GM18511 (cell line): ENCODE measurements around the gene TMOD4.
A peak's percentile ranks its signal among the peaks of the same experiment; 100 is the strongest.

Source experiments
- ATAC-seq: cut with Tn5 transposase; IDR thresholded peaks from one replicate; pipeline ENCODE4 v1.9.1; 2021; ENCODE audit warnings: mild to moderate bottlenecking, moderate library complexity; ENCODE audit not compliant: unreplicated experiment

TMOD4 gene

DNA sequence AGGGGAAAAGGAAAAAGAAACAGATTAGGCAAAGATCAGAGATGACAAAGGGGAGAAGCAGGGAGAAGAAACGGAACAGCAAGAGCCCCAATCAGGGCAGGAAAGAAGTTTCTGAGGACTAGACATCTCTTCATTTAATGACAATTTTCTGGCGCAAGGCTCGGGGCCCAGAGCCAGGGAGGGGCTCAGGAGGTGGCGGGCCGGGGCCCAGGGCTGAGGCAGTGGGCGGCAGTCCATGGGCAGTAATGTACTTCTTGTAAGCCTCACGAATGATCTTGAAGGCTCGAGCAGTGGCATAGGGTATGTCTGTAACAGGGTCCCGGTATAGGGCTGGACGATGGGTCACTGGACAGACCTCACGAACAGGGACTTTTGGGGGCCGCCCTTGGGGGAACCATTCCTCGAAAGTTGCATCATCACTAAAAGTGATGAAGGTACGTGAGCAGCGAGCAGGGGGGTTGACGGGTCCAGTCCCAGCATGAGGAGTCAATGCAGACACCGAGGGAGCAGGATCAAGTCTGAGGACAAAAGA lies 799 bp upstream of the TMOD4 start:
- no peak for ATAC-seq

DNA sequence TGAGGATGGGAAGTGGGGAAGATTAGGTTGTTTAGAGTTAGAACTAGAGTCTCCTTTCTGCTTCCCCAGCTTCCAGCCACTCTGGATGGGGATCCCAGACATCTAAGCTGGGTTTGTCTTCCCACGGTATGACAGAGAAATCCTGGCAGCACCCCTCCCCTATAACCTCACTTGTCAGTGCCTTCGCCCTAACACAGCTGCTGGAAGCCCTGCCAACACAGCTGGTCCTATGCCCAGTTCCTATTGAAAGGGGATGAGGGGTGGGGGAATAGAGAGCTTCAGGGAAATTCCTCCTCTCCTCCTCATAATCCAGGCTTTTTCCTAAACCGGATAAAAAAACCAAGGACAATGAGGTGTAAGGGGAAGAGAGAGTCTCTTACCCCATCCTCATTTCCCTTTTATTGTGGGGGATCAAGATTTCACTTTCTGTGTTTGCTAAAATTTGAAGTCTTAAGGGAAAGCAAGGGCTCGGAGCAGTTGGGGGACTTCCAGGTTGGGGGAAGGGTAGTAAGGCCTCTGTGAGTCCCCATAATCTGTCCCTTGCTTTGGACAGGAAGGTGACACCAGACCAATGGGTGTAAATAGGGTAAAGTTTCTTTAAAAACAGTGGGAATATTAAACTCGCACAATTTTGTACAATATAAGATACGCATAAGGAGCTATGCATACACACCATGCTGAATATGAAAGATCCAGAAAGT lies 590 bp downstream of the TMOD4 start:
- ATAC-seq, result no peak

DNA sequence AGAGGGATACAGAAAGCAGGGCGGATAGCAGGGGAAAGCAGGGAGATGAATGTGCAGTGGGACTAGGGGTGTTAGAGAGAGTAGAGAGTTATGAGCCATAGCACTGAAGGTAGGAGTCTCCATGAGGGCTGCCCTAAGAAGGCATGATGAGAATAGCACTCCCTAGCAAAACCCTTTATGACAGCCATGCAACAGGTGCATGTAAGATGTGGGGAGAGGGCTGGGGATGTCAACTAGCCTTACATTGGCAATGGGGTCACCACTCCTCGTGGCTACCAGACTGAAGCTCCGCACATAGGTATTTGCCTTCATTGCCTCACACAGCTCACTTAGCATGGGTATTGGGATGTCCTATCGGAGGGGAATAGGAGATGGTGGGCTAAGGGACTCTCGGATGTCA lies 4.6 kb downstream of the TMOD4 start:
- ATAC-seq, result no peak

DNA sequence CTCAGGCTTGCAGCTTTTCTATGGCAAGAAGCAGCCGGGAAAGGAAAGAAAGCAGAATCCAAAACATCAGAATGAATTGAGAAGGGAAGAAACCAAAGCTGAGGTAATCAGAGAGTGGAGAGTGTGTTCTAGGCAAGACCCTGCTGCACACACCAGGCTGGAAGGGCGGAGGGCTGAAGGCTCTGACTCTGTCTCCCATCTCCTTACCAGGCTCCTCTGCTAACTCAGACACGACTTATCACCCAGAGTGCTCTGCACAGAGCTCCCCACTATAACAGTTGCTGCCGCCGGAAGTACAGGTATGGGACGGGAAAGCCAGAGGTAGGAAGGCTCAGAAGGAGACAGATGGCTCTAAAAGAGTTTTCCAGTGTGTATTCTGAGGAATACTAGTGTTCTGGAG lies 8.7 kb downstream of the TMOD4 start:
- no peak for ATAC-seq

DNA sequence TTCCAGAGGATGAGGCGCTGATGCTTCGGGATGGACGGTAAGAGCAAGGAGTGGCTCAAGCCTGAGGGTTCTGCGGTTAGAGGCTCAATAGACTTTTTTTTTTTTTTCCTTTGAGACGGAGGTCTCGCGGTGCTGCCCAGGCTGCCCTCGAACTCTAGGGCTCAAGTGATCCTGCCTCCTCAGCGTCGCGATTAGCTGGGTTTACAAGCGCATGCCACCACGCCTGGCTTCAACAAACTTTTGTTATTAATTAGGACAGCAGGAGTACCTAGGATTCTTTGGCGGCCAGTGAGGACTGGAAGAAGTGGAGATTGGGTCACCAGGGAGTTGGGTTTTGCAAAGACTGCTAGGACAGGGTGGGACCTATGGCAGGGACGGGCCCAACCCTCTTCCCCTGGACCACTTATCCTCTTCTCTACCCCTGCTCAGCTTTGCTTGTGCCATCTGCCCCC lies 9.2 kb downstream of the TMOD4 start:
- ATAC-seq, result no peak

DNA sequence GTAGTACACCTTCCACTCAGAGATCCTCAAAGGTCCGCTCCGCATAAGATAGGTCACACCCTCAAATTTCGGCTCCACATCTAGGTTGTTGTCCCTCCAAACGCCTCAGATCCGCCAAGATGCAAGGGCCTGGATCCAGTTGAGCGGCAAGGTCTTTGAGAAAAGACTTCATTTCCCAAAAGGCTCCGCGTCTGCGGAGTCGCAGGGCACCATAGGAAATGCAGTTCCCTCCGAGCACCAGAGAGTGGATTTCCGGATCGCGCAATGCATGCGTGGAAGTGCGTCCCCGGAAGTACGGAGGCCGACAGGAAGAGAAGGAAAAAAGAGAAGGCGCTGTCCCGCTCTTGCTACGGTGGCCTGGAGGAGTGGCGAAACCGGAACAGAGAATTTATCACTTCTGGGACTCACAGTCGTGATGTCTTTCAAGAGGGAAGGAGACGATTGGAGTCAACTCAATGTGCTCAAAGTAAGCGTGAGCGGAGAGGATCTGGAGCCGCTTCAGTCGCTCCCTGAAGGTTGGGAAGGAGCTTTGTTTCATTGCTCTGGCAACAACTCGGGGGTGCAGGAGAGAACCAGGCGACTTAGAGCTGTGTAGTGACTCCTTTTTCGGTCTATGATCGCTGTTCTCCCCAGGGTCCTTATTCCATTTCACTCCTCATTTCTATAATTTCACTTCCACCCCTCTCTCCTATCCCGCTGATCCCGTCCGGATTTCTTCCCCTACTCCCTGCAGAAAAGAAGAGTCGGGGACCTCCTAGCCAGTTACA lies 9.9 kb downstream of the TMOD4 start, which contains the start of the genes LYSMD1 and SCNM1:
Gene LYSMD1, minus strand, starts transcription at position 165 of the 767 bp plus-strand sequence. CDS start 644 bp downstream, outside the sequence.
Gene SCNM1, plus strand, starts transcription at position 407 of the 767 bp plus-strand sequence. Its CDS starts 9 bp downstream, at position 416.
- peak; percentile 95 for ATAC-seq

DNA sequence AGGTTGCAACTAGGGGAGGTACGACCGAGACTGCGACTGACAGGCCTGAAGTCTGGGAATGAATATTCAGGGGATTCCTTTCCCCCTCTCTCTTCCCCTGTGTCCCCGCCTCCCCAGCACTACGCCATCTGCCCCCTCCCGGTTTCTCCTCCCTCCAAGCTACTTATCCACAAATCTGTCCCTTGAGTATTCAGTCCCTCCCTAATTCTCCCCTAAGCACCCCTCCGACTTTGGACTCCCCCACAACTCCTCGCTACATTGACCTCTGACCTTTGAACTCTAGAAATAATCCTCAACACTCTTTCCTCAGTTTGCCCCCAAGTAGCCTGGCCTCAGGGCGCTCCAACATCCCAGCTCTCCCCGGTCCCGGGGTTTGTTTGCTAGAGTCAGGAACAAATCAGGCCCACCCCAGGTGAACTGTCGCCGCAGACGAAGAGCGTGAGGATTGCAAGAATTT lies 10.5 kb downstream of the TMOD4 start:
- no peak for ATAC-seq

DNA sequence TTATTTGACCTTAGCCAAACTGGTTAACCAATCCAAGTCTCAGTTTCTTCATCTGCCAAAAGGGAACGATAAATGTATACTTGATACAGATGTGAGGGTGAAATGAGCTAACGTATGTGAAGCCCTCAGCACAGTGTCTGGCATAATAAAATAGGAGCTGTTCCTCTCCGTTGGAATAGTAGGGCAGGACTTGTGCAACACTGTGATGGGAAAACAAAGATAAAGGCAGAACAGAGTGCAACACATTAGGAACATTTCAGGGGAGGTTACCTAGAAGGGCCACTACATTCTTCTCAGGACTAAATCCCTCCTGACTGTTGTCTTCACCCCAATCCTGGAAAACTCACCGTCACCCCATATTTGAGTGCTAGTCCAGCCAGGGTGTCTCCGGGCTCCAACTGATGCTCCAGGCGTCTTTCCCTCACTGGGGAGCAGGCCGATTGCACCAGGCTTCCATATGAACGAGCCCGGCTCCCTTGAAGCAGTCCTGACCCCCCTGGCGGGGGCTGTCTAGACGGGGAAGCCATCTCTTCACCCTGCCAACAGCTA lies 11.0 kb downstream of the TMOD4 start:
- no peak for ATAC-seq

DNA sequence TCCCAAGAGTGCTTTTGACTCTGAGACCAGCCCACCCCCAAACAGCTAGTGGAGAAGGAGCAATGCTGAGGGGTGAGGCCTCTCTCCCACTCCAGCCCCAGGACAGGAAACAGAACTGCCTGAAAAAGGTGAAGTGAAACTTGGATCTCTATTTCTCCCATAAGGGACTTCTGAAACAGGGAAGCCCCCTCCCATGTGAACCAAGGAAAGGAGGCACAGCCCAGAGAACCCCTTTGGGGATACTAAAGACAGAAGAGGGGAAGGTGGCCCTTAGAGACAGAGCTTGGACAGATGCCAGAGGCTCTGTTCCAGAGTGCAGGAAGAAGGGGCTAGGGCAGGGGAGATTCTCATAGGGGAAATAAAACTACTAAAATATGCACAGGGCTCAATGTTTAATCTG lies 16.4 kb downstream of the TMOD4 start:
- ATAC-seq, result no peak

DNA sequence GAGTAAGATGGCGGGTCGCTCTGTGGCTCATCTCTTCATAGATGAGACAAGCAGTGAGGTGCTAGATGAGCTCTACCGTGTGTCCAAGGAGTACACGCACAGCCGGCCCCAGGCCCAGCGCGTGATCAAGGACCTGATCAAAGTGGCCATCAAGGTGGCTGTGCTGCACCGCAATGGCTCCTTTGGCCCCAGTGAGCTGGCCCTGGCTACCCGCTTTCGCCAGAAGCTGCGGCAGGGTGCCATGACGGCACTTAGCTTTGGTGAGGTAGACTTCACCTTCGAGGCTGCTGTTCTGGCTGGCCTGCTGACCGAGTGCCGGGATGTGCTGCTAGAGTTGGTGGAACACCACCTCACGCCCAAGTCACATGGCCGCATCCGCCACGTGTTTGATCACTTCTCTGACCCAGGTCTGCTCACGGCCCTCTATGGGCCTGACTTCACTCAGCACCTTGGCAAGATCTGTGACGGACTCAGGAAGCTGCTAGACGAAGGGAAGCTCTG lies 17.0 kb downstream of the TMOD4 start:
- ATAC-seq, result no peak

DNA sequence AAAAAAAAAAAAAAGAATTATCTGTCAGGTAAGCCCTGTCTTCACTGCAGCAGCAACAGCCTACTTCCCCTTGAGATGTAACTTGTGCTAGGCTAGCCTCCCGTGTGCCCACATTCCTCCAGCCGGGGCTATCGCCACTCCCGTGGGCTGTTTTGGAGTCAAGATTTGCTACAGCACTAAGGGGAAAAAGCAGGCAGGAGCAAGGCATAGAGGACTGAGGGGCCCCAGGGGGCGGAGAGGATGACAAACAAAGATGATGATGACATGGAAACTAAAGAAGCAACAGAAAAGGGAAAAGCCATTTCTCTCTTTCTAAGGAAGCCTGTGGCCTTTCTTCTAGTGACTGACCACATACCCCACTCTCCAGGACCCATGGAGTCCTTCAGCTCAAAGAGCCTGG lies 17.5 kb downstream of the TMOD4 start:
- ATAC-seq, result no peak

DNA sequence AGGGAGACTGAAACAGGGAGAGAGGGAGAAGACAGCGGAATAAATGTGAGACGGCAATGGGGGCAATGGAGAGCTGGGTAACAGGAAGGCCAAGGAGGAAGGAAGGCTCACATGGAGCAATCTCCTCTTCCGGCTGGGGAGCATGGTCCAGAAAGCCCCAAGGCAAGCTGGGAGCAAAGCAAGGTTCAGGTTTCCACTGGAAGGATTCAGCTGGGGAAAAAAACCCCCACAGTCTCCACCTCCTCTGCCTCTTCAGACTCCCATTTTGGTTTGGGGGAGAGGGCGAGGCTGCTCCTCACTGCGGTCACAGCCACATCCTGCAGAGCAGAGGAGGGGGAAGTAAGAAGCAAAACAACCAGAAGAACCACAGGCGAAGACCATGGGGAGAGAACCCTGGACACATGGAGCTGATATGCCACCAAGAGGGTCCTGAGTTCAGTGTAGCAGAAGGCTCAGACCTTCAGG lies 18.7 kb downstream of the TMOD4 start:
- peak; percentile 42 for ATAC-seq

DNA sequence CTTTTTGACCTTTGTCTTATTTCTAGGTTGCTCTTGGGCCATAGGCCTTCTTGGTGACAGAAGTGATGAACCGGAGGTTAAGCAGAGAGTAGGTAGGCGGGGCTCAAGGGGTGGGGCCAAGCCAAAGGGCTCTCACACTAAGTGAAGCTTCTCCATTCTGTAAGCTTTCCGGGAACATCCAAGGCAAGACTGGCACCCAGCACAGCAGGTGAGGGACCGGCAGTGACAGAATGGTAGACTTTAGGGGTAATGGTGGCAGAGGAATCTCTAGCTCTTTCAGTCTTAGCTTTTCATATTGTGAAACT lies 19.3 kb downstream of the TMOD4 start, which contains the start of gene TNFAIP8L2:
Gene TNFAIP8L2, plus strand, starts transcription at position 135 of the 305 bp plus-strand sequence. CDS start 2,049 bp downstream, outside the sequence.
- ATAC-seq, result peak; percentile 80

DNA sequence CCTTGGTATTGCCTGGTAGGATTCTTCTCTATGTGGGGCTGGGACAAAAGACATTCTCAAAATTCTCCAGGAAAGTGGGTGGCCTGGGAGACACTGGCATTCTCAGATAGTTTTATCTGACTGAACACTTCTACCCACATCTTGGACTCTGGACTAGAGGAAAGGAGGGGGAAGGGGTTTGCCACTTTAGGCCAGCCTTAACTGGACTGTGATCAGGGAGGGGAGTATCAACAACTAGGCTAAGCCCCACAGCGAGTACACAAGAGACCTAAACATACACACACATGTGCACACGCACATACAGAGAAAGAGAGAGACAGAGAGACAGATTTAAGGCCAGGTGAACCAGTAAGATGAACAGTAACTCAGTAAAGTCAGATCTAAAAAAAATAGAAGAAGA lies 28.1 kb downstream of the TMOD4 start:
- ATAC-seq, result no peak

DNA sequence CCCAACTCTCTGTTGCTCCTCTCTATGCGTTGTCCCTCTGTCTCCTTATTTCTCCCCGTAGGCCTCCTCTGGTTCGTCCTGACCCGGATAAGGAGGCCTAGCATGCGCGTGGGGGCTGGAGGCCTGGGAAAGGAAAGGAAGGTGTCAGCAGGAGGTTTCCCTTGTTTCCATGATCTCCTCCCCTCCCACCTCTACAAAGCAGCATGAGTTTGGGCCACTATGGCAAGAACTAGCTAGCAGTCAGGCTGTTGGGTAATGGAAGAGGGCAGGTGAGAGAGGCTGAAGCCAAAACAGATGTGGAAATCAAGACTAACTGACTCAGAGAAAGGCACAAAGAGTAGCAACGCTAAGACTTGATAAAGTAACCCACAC lies 28.7 kb downstream of the TMOD4 start:
- ATAC-seq, result no peak

DNA sequence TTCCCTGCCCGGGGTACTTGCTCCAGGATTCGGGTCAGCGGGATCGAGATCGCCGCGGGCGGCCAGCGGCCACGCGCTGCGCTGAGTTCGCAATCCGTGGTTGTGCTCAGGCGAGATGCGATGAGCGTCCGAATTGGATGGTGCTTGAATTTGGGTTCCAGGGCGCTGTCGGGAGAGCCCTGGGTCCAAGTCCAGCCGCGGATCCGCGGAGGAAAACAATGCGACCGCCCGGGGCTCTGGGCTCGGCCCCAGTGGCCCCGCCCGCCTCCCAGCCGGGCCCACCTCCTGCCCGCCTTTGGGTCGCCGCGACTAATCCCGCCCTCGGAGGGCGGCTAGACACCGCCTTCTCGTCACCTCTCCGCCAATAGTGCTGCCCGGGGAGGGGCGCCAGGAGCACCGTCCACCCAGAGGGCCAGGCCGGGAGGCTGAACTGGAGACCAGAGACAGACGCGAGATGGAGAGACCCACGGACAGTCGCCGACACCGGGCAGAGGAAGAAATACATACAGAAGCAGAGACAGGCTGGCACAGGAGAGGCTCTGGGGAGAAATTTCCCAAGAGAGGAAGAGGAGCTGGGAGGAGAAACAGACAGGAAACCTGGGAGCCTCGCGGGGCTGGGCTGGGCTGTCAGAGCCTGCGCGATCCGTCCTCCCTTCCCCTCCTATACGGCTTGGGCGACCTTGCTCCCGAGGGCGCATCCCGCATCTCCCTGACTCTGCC lies 29.2 kb downstream of the TMOD4 start, which contains the start of gene SEMA6C:
Gene SEMA6C, minus strand, starts transcription at position 220 of the 720 bp plus-strand sequence. CDS start 4,010 bp downstream, outside the sequence.
- peak; percentile 99 for ATAC-seq

DNA sequence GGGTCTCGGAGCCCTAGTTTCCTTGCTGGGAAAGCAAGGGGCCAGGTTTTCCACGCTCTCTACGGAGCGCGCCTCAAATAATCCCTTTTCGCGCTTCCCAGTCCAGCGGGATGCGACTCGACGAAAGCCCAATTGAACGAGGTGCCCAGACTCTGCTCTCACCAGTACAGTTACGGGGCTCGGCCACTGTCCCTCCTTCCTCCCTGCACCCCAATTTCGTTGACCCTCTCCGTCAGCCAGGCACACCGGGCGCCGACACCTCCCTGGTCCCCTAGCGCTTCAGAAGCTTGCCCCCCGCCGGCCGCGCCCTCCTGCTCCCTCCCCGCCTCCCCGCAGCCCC lies 29.7 kb downstream of the TMOD4 start:
- peak; percentile 15 for ATAC-seq

DNA sequence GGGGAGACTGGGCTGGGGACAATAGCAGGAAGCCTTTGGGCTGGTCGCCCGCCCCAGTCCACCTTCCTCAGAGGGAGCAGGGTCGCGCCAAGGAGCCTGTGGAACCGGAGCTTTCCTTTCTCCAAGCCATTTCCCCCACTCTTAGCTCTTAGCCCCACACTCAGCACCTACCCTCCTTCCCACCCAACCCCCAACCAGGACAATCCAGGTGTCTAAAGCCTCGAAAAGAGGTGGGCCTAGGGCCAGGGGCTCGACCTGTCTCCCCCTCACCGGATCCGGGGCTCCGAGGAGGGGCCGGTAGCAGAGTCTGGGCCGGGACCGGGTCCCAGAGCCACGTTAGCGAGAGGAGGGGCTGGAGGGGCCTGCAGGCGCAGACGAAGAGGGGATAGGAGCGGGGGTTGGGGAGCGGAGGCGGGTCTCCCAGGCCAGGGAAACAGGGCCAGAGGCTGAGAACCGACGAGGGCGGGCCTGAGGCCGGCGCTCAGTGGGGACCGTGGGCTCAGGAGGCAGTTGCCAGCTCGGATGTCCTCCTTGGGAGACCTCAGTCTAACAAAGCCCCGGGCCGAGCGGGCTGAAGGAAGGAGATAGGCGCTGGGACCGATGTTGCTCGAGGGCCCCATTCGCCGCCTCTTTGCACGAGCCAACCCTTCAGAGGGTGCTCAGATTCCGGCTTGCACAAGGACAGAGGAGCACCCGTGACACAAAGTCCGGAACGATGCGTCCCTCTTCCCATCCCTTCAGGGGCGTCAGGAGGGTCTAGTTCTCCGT lies 30.3 kb downstream of the TMOD4 start:
- ATAC-seq, result no peak

DNA sequence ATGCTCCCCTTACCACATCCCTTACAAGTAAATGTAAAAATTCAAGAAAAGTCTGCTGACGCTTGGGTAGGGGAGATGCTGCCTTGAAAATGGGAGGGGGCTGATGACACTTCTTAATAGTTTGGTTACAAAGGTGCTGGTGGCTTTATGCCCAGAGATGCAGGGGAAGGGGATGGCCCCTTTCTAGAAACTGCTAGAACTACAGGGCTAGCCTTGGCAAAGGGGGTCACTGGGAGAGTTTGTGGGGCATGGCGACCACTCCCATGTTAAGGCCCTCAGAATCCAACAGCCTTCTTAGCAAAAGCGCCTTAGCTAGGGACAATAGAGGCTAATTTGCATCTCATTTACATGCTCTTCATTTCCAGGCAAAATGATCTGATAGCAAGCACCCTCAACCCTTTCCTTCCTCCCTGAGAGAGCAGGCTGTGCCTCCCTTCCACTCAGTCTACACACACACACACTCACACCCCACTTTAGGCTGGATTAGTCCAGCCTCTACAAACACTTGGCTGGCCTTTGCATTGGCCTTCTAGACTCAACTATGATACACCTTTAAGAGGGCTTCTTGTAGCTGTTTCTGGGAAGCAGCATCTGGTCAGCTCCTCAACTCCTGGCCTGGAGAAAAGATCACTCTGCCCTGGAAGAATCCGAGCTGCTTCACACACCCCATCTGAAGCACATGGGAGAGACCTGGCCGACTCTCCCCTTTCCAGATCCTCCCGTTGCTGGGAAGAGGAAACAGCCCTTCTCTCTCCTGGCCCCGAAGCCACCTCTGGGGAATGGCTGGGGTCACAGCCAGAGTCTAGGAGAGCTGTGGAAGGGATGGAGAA lies 31.1 kb downstream of the TMOD4 start:
- no peak for ATAC-seq
